ENCODE measurements around the gene CDK5.
A peak's percentile ranks its signal among the peaks of the same experiment; 100 is the strongest.
"Not testable (repeated sequence)": the region's sequence is repeated elsewhere in the genome, so short reads cannot be mapped to it uniquely, and the experiment has no call there.

CDK5 gene

DNA sequence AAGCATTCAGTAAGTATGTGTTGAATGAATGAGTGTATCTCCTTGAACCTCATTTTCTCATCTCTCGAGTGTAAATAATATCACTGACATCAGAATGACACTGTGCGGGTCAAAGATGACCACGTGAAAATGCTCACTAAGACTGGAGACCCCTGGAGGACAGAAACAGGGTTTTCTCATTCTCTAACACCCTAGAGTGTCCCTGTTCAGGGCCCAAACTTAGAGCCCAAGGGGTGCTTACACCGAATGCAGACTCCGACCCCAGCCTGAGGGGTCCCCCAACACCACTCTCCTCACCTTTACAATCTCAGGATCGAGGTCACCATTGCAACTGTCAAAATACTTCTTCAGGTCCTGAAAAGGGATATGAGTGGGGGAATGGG is 1.4 kb downstream of the CDK5 start:
- DNase-seq, result no peak

GRCh38 chr7:151053751-151054150 is 3.9 kb downstream of the CDK5 start:
- DNase-seq, result no peak

GRCh38 chr7:151053096-151053495 is 4.6 kb downstream of the CDK5 start:
- no peak for DNase-seq

DNA sequence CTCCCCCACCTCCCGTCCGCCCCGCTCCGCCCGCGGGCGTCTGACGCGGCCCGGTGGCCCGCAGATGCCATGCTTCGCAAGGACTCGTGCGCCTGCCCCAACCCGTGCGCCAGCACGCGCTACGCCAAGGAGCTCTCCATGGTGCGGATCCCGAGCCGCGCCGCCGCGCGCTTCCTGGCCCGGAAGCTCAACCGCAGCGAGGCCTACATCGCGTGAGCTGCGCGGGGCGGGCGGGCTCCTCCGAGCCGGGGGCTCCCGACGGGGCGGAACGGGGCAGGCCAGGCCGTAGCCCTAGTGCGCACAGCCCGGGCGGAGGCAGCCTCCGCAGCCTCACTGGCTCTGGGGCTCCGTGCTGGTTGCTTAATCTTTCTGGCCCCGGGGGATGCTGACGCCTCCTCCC is 6.6 kb downstream of the CDK5 start:
- DNase-seq, result peak; percentile 48

GRCh38 chr7:151048911-151049463 is 8.7 kb downstream of the CDK5 start:
- DNase-seq, result no peak

GRCh38 chr7:151047976-151048815 is 9.5 kb downstream of the CDK5 start, which contains the start of gene ASIC3:
Gene ASIC3, plus strand, starts transcription at chr7:151048531. Its CDS starts 355 bp downstream, at chr7:151048886.
- DNase-seq, result no peak

DNA sequence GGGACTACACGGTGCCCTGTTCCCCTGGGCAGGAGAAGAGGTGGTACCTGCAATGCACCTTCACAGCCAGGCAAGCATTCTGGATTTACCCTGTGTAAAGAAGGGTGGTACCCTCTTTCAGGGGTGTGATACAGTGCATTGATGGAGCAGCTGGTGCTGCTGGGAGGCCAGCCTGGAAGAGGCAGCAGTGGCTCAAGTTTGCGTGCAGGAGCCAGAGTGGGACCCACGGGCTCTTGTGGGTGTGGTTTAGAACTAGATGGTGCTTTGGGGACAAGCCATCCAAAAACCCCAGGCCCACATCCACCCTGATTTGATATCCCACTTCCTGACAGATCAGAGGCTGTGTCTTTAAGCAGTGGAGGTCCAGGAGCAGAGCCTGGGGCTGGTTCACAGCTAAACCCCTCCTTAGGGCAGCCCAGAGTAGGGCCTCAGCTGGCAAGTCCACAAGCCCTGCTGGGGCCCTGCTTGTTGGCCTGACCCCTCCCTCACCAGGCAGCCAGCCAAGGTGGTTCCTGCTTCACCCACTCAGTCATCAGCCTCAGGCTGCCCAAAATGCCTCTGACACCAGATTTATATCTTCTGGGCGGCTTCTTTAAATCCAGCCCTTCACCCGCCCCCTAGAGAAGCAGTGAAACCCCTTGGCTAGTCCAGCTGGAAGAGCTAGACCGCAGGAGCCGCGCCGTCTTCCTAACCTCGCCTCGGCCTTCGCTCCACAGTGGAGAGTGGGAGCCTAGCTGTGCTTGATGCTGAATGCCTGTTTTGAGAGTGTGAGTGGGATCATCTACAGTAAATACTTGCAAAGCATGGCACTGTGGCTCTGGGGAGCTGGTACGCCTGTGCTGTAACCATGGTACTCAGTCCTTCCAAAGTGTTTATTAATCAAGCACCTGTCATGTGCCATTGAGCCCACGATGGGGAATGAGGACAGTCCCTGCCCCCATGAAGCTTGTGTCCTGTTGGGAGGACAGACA is 10.8 kb downstream of the CDK5 start:
- peak; percentile 15 for DNase-seq

- no peak for DNase-seq
These were observed 11.7 kb downstream of the CDK5 start for GRCh38 chr7:151045967-151046366.

DNA sequence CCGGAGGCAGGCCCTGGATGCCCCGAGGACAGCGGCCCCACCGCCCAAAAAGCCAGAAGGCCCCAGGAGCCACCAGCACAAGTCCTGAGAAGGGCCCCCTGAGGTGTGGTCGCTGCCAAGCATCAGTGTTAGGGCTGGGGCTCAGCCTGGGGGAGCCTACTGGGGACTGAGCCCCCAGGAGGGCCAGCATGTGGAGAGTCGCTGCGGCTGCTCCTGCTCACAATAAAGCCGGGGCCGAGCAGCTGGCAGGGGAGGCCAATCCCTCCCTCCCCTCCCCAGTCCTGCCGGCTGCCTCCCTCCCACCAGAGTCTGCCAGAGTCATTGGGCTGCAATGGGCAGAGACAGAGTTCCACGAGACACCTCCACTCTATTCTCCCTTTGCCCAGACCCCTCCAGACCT is 12.4 kb downstream of the CDK5 start:
- no peak for DNase-seq

GRCh38 chr7:151043959-151044358 is 13.7 kb downstream of the CDK5 start:
- DNase-seq, result no peak

GRCh38 chr7:151043449-151043848 is 14.2 kb downstream of the CDK5 start:
- DNase-seq, result not testable (repeated sequence)

GRCh38 chr7:151040616-151041375 is 16.9 kb downstream of the CDK5 start:
- no peak for DNase-seq

DNA sequence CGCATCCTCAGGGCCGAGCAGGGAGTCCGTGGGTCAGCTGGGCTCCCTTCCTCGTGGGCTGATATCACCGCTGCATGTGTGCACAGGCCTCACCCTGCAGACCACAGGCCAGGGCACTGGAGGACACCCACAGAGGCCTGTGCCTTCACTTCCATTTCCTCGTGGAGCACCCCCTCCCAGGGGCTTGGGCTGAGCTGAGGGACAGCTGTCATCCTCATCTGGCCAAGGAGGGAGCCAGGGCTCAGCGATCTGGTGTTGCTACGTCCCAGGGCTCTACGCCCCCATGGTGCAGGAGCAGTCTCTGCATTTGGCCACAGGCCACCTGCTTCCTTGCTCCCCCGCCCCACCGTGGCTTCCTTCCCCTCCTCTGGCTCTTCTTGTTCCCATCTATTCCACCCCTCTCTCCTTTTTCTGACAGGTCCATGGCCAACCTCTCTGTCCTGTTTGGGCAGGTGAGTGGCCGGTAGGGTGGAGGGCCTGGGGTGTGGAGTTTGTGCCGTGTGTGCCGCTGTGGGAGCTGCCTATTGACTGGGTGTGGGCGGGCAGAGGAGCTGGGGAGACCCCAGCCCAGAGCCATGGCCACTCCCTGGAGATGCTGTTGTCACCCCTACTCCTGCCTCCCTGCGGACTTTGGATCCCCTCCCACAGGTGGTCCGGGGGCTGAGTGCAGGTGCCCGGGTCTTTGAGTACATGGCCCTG is 17.7 kb downstream of the CDK5 start:
- no peak for DNase-seq

- peak; percentile 81 for DNase-seq
These were observed 18.5 kb downstream of the CDK5 start for GRCh38 chr7:151038951-151039849.

- DNase-seq, result no peak
These were observed 21.8 kb downstream of the CDK5 start for GRCh38 chr7:151035902-151036301.

- DNase-seq, result no peak
These were observed 22.5 kb downstream of the CDK5 start for GRCh38 chr7:151035026-151035717.

GRCh38 chr7:151034312-151035025 is 23.2 kb downstream of the CDK5 start:
- no peak for DNase-seq

DNA sequence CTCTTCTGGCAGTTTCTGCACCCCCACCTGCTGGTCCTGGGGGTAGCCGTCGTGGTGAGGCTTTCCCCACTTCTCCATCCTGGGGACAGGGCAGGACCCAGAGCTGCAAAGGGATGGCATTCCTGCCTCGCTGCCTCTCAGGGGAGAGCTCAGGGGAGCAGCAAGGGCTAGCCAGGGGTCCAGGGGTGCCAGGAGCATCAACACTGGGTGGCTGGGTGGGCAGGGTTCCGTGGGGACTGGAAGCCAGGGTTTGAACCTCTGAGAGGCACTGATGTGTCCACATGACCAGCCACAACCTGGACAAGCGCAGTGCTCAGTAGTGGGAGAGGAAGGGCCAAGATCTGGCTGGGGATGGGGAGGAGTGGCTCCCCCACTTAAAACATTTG is 23.8 kb downstream of the CDK5 start:
- no peak for DNase-seq
